Activated CD4-positive, alpha-beta memory T cell treated with anti-CD3 and anti-CD28 coated beads, Interleukin-2, amount 10 ng/mL, durations not matched to agents 7 days and 5 days (primary cell): ENCODE measurements around the gene OSBPL2. TPM values are rescaled to one million over a fixed set of nuclear protein-coding genes. Genes with fewer than 3 reads are reported as not detected.

Experiments used
- CTCF ChIA-PET: fragments of 350-600 bp; sonication (Branson Sonifier 250); formaldehyde crosslinking; loops from one replicate; lab custom pipeline; 2021; ENCODE audit warnings: antibody characterized with exemption, inconsistent platforms; lab: Charles Lee
- POLR2A ChIA-PET: fragments of 350-600 bp; sonication (Branson Sonifier 250); formaldehyde crosslinking; loops from one replicate; lab custom pipeline; 2021; ENCODE audit warnings: antibody characterized with exemption; lab: Charles Lee
- DNase-seq: peaks from one replicate; pipeline ENCODE4 v3.0.0-alpha.2; 2020
- H3K27ac Mint-ChIP-seq: one replicate; pipeline ENCODE4 v1.8.0; 2021; ENCODE audit warnings: mild to moderate bottlenecking, mixed read lengths
- H3K27me3 Mint-ChIP-seq: one replicate; pipeline ENCODE4 v1.8.0; 2021; ENCODE audit warnings: mixed read lengths
- H3K36me3 Mint-ChIP-seq: one replicate; pipeline ENCODE4 v1.8.0; 2021; ENCODE audit warnings: low read depth, mixed read lengths
- H3K4me1 Mint-ChIP-seq: one replicate; pipeline ENCODE4 v1.8.0; 2021; ENCODE audit warnings: mixed read lengths
- H3K4me3 Mint-ChIP-seq: one replicate; pipeline ENCODE4 v1.8.0; 2021; ENCODE audit warnings: mild to moderate bottlenecking, mixed read lengths
- H3K9me3 Mint-ChIP-seq: one replicate; pipeline ENCODE4 v1.8.0; 2021; ENCODE audit warnings: mixed read lengths
- total RNA-seq, 2 experiments: library from RNA; stranded (reverse); gene quantifications; one replicate each; pipeline ENCODE4 v1.2.3, GENCODE V29; 2021

Gene OSBPL2
- total RNA-seq, 2 experiments from 2014 or later, result 40.3 to 40.6 TPM

- ChIA-PET POLR2A (no interaction called here), CTCF (no interaction called here)
- Mint-ChIP-seq H3K27me3 (no peaks in the 10 kb centered on the region), H3K36me3 (no peaks in the 10 kb centered on the region), H3K27ac (no peak overlapping the region), H3K4me3 (no peak overlapping the region), H3K4me1 (peaks cover 2% of the 10 kb centered on the region), H3K9me3 (no peaks in the 10 kb centered on the region)
- DNase-seq, result no peak
Observed at GRCh38 chr20:62252342-62252966, 14.1 kb downstream of the OSBPL2 start.

- H3K4me3 Mint-ChIP-seq, result no peak overlapping the region
- ChIA-PET CTCF (no interaction called here), POLR2A (no interaction called here)
- no peaks in the 10 kb centered on the region for H3K27me3 Mint-ChIP-seq
- H3K9me3 Mint-ChIP-seq, result no peaks in the 10 kb centered on the region
- no peak for DNase-seq
- no peaks in the 10 kb centered on the region for H3K36me3 Mint-ChIP-seq
- no peak overlapping the region for H3K27ac Mint-ChIP-seq
- H3K4me1 Mint-ChIP-seq, result peaks cover 2% of the 10 kb centered on the region
Observed at GRCh38 chr20:62253398-62253797, 15.1 kb downstream of the OSBPL2 start.

GRCh38 chr20:62254021-62254724 lies 15.9 kb downstream of the OSBPL2 start:
- H3K27ac Mint-ChIP-seq, result no peak overlapping the region
- no peaks in the 10 kb centered on the region for H3K9me3 Mint-ChIP-seq
- ChIA-PET POLR2A (no interaction called here), CTCF (no interaction called here)
- H3K27me3 Mint-ChIP-seq, result no peaks in the 10 kb centered on the region
- DNase-seq, result no peak
- H3K4me3 Mint-ChIP-seq, result no peak overlapping the region
- H3K36me3 Mint-ChIP-seq, result no peaks in the 10 kb centered on the region
- peaks cover 2% of the 10 kb centered on the region for H3K4me1 Mint-ChIP-seq

GRCh38 chr20:62255976-62256375 lies 17.7 kb downstream of the OSBPL2 start:
- no peak for DNase-seq
- CTCF ChIA-PET, result no interaction called here
- POLR2A ChIA-PET, result no interaction called here
- Mint-ChIP-seq H3K27ac (no peak overlapping the region), H3K4me1 (peaks cover 2% of the 10 kb centered on the region), H3K36me3 (no peaks in the 10 kb centered on the region), H3K27me3 (no peaks in the 10 kb centered on the region), H3K9me3 (no peaks in the 10 kb centered on the region), H3K4me3 (no peak overlapping the region)

GRCh38 chr20:62258499-62259293 lies 20.4 kb downstream of the OSBPL2 start:
- Mint-ChIP-seq H3K27ac (no peak overlapping the region), H3K4me3 (no peak overlapping the region), H3K27me3 (no peaks in the 10 kb centered on the region), H3K36me3 (peaks cover 3% of the 10 kb centered on the region), H3K4me1 (no peaks in the 10 kb centered on the region), H3K9me3 (no peaks in the 10 kb centered on the region)
- ChIA-PET CTCF (interaction anchor here (0.7 kb wide), 1 partner anchor 9 kb away, joined by 3 read pairs; no protein-coding TSS in a partner anchor), POLR2A (no interaction called here)
- DNase-seq, result no peak

- no peak for DNase-seq
- CTCF ChIA-PET, result no interaction called here
- H3K4me1 Mint-ChIP-seq, result no peaks in the 10 kb centered on the region
- H3K27ac Mint-ChIP-seq, result no peak overlapping the region
- H3K4me3 Mint-ChIP-seq, result no peak overlapping the region
- no peaks in the 10 kb centered on the region for H3K9me3 Mint-ChIP-seq
- H3K27me3 Mint-ChIP-seq, result no peaks in the 10 kb centered on the region
- POLR2A ChIA-PET, result no interaction called here
- H3K36me3 Mint-ChIP-seq, result peaks cover 3% of the 10 kb centered on the region
Observed at GRCh38 chr20:62259294-62259565, 20.9 kb downstream of the OSBPL2 start.

- ChIA-PET CTCF (no interaction called here), POLR2A (no interaction called here)
- H3K4me3 Mint-ChIP-seq, result no peak overlapping the region
- no peaks in the 10 kb centered on the region for H3K9me3 Mint-ChIP-seq
- peaks cover 13% of the 10 kb centered on the region for H3K36me3 Mint-ChIP-seq
- no peaks in the 10 kb centered on the region for H3K27me3 Mint-ChIP-seq
- H3K4me1 Mint-ChIP-seq, result no peaks in the 10 kb centered on the region
- no peak for DNase-seq
- no peak overlapping the region for H3K27ac Mint-ChIP-seq
Observed at GRCh38 chr20:62262064-62262463, 23.7 kb downstream of the OSBPL2 start.

- Mint-ChIP-seq H3K36me3 (peaks cover 13% of the 10 kb centered on the region), H3K9me3 (no peaks in the 10 kb centered on the region), H3K27ac (no peak overlapping the region), H3K4me1 (no peaks in the 10 kb centered on the region), H3K27me3 (no peaks in the 10 kb centered on the region), H3K4me3 (no peak overlapping the region)
- ChIA-PET CTCF (no interaction called here), POLR2A (no interaction called here)
- DNase-seq, result no peak
Observed at GRCh38 chr20:62263396-62263795, 25.1 kb downstream of the OSBPL2 start.

GRCh38 chr20:62265365-62265764 lies 27.0 kb downstream of the OSBPL2 start:
- no peaks in the 10 kb centered on the region for H3K27me3 Mint-ChIP-seq
- no peak overlapping the region for H3K27ac Mint-ChIP-seq
- POLR2A ChIA-PET, result no interaction called here
- CTCF ChIA-PET, result no interaction called here
- H3K4me3 Mint-ChIP-seq, result no peak overlapping the region
- no peaks in the 10 kb centered on the region for H3K4me1 Mint-ChIP-seq
- no peak for DNase-seq
- H3K9me3 Mint-ChIP-seq, result no peaks in the 10 kb centered on the region
- H3K36me3 Mint-ChIP-seq, result peaks cover 13% of the 10 kb centered on the region

- no peak overlapping the region for H3K4me3 Mint-ChIP-seq
- no peaks in the 10 kb centered on the region for H3K4me1 Mint-ChIP-seq
- POLR2A ChIA-PET, result no interaction called here
- H3K36me3 Mint-ChIP-seq, result peaks cover 13% of the 10 kb centered on the region
- no peak for DNase-seq
- no peaks in the 10 kb centered on the region for H3K27me3 Mint-ChIP-seq
- CTCF ChIA-PET, result no interaction called here
- H3K9me3 Mint-ChIP-seq, result no peaks in the 10 kb centered on the region
- no peak overlapping the region for H3K27ac Mint-ChIP-seq
Observed at GRCh38 chr20:62266340-62266739, 28.0 kb downstream of the OSBPL2 start.

- H3K36me3 Mint-ChIP-seq, result peaks cover 15% of the 10 kb centered on the region
- H3K27ac Mint-ChIP-seq, result no peak overlapping the region
- no peak overlapping the region for H3K4me3 Mint-ChIP-seq
- CTCF ChIA-PET, result interaction anchor here (1.3 kb wide), 1 partner anchor 9 kb away, joined by 3 read pairs; no protein-coding TSS in a partner anchor
- H3K27me3 Mint-ChIP-seq, result no peaks in the 10 kb centered on the region
- no peaks in the 10 kb centered on the region for H3K9me3 Mint-ChIP-seq
- no peaks in the 10 kb centered on the region for H3K4me1 Mint-ChIP-seq
- POLR2A ChIA-PET, result no interaction called here
- DNase-seq, result no peak
Observed at GRCh38 chr20:62266851-62267250, 28.5 kb downstream of the OSBPL2 start.

GRCh38 chr20:62267543-62267942 lies 29.2 kb downstream of the OSBPL2 start:
- Mint-ChIP-seq H3K4me1 (no peaks in the 10 kb centered on the region), H3K36me3 (peaks cover 16% of the 10 kb centered on the region), H3K27ac (no peak overlapping the region), H3K9me3 (no peaks in the 10 kb centered on the region), H3K4me3 (no peak overlapping the region), H3K27me3 (no peaks in the 10 kb centered on the region)
- no peak for DNase-seq
- POLR2A ChIA-PET, result no interaction called here
- CTCF ChIA-PET, result interaction anchor here (1.3 kb wide), 1 partner anchor 9 kb away, joined by 3 read pairs; no protein-coding TSS in a partner anchor

GRCh38 chr20:62268228-62268900 lies 30.0 kb downstream of the OSBPL2 start:
- H3K4me3 Mint-ChIP-seq, result no peak overlapping the region
- H3K4me1 Mint-ChIP-seq, result no peaks in the 10 kb centered on the region
- ChIA-PET POLR2A (no interaction called here), CTCF (interaction anchor here (1.3 kb wide), 1 partner anchor 10 kb away, joined by 3 read pairs; no protein-coding TSS in a partner anchor)
- no peak overlapping the region for H3K27ac Mint-ChIP-seq
- H3K27me3 Mint-ChIP-seq, result no peaks in the 10 kb centered on the region
- DNase-seq, result no peak
- H3K9me3 Mint-ChIP-seq, result no peaks in the 10 kb centered on the region
- peaks cover 22% of the 10 kb centered on the region for H3K36me3 Mint-ChIP-seq
